Measurements from ENCODE around the gene ABCA9. TPM values are rescaled to one million over a fixed set of nuclear protein-coding genes. Genes with fewer than 3 reads are reported as not detected.

The ABCA9 gene
- total and polyA plus RNA-seq, 8 donors = 2.4 to 11.0 (median 7.6) TPM

- no peak for ATAC-seq
- intact Hi-C loops (cut with DNase I) = no loop called here
- H3K4me3 ChIP-seq = no peak overlapping the region
- H3K27ac ChIP-seq = no peak overlapping the region
- H3K27me3 ChIP-seq = no peaks in the 10 kb centered on the region
- no peaks in the 10 kb centered on the region for H3K36me3 ChIP-seq
- H3K9me3 ChIP-seq = no peaks in the 10 kb centered on the region
- no peak for TF ChIP-seq CTCF (IDR thresholded peaks at IDR 0.05)
- no peak for DNase-seq
- H3K4me1 ChIP-seq = peaks cover 0 to 11% of the 10 kb centered on the region in 2 donors
Observed at GRCh38 chr17:69064476-69064875, 3.7 kb upstream of the ABCA9 start.

GRCh38 chr17:69064001-69064400 is 3.3 kb upstream of the ABCA9 start:
- no peaks in the 10 kb centered on the region for H3K36me3 ChIP-seq
- DNase-seq (no peak), ATAC-seq (no peak)
- H3K4me1 ChIP-seq = peaks cover 0 to 11% of the 10 kb centered on the region in 2 donors
- TF ChIP-seq CTCF (IDR thresholded peaks at IDR 0.05) = no peak
- H3K9me3 ChIP-seq = no peaks in the 10 kb centered on the region
- no peak overlapping the region for H3K27ac ChIP-seq
- intact Hi-C loops (cut with DNase I) = no loop called here
- no peaks in the 10 kb centered on the region for H3K27me3 ChIP-seq
- H3K4me3 ChIP-seq = no peak overlapping the region

- ATAC-seq (no peak), DNase-seq (no peak)
- Histone ChIP-seq H3K9me3 (no peaks in the 10 kb centered on the region), H3K4me1 (peaks cover 0 to 11% of the 10 kb centered on the region in 2 donors), H3K27me3 (no peaks in the 10 kb centered on the region), H3K36me3 (no peaks in the 10 kb centered on the region), H3K4me3 (no peak overlapping the region), H3K27ac (no peak overlapping the region)
- no peak for TF ChIP-seq CTCF (IDR thresholded peaks at IDR 0.05)
- intact Hi-C loops (cut with DNase I) = no loop called here
Observed at GRCh38 chr17:69062860-69063581, 2.3 kb upstream of the ABCA9 start.

GRCh38 chr17:69061721-69062556 is 1.2 kb upstream of the ABCA9 start:
- TF ChIP-seq CTCF (IDR thresholded peaks at IDR 0.05) = no peak
- no peak for DNase-seq

GRCh38 chr17:69059458-69060175 is 1.1 kb downstream of the ABCA9 start:
- Histone ChIP-seq H3K27me3 (no peaks in the 10 kb centered on the region), H3K36me3 (no peaks in the 10 kb centered on the region), H3K4me3 (no peak overlapping the region), H3K27ac (no peak overlapping the region), H3K4me1 (peaks cover 0 to 11% of the 10 kb centered on the region in 2 donors), H3K9me3 (no peaks in the 10 kb centered on the region)
- intact Hi-C loops (cut with DNase I) = no loop called here
- TF ChIP-seq CTCF (IDR thresholded peaks at IDR 0.05) = no peak
- DNase-seq = no peak
- ATAC-seq = no peak

More at GRCh38 chr17:69061721-69062556, 1.2 kb upstream of the ABCA9 start:
- intact Hi-C loops (cut with DNase I) = no loop called here
- H3K27ac ChIP-seq = no peak overlapping the region
- H3K4me1 ChIP-seq = peaks cover 0 to 11% of the 10 kb centered on the region in 2 donors
- no peak for ATAC-seq
- no peaks in the 10 kb centered on the region for H3K9me3 ChIP-seq
- no peaks in the 10 kb centered on the region for H3K36me3 ChIP-seq
- H3K4me3 ChIP-seq = no peak overlapping the region
- H3K27me3 ChIP-seq = no peaks in the 10 kb centered on the region
